SU-DHL-6 (cell line): ENCODE results near the gene C4B.
"Not testable (repeated sequence)": the region's sequence is repeated elsewhere in the genome, so short reads cannot be mapped to it uniquely, and the experiment has no call there.

ENCODE experiments used
- H2AFZ ChIP-seq: fragments of 200-600 bp; sonication (generic); 2 replicates; pipeline ENCODE4 v1.6.1; 2014; ENCODE audit warnings: low read depth, mild to moderate bottlenecking, moderate library complexity, mixed read lengths, antibody characterized with exemption, low read length; ENCODE audit not compliant: severe bottlenecking
- H3F3A ChIP-seq: fragments of 200-600 bp; shearing (Covaris generic); 2 replicates; pipeline ENCODE4 v1.6.0; 2016; ENCODE audit warnings: antibody characterized with exemption, mild to moderate bottlenecking; ENCODE audit not compliant: insufficient read depth
- H3K27ac ChIP-seq: fragments of 200-600 bp; sonication (generic); 2 replicates; pipeline ENCODE4 v1.5.1; 2016; ENCODE audit warnings: low read depth, mild to moderate bottlenecking, low read length, moderate library complexity, mixed read lengths
- H3K27me3 ChIP-seq: fragments of 200-600 bp; sonication (generic), shearing (Covaris generic); 2 replicates; pipeline ENCODE4 v1.6.0; 2014; ENCODE audit warnings: mild to moderate bottlenecking, low read length
- H3K36me3 ChIP-seq: fragments of 200-600 bp; sonication (generic); 2 replicates; pipeline ENCODE4 v1.6.1; 2014; ENCODE audit warnings: mild to moderate bottlenecking, low read length, mixed read lengths
- H3K4me2 ChIP-seq: fragments of 300-600, 200-600 bp; shearing (Covaris generic), sonication (generic); 2 replicates; pipeline ENCODE4 v1.6.0; 2014; ENCODE audit warnings: low read length, low read depth, mild to moderate bottlenecking; ENCODE audit not compliant: poor library complexity, severe bottlenecking
- H3K4me3 ChIP-seq: fragments of 200-600 bp; sonication (generic); 2 replicates; pipeline ENCODE4 v1.5.1; 2014; ENCODE audit warnings: antibody characterized with exemption, low read length, mild to moderate bottlenecking, mixed read lengths; ENCODE audit not compliant: insufficient read depth, poor library complexity, severe bottlenecking
- H3K79me2 ChIP-seq: fragments of 200-600 bp; sonication (generic); 2 replicates; pipeline ENCODE4 v1.6.1; 2014; ENCODE audit warnings: mild to moderate bottlenecking, low read length, moderate library complexity; ENCODE audit not compliant: insufficient read depth
- H3K9ac ChIP-seq: fragments of 200-600 bp; sonication (generic); 2 replicates; pipeline ENCODE4 v1.7.0; 2014; ENCODE audit warnings: mild to moderate bottlenecking, low read length
- H3K9me2 ChIP-seq: fragments of 200-600 bp; sonication (generic); replicated peaks from 2 replicates; pipeline ENCODE4 v1.6.1; 2014; ENCODE audit warnings: low read length; ENCODE audit not compliant: insufficient read depth
- H3K9me3 ChIP-seq: fragments of 200-600 bp; sonication (generic); 2 replicates; pipeline ENCODE4 v1.6.1; 2014; ENCODE audit warnings: low read length, mixed read lengths; ENCODE audit not compliant: insufficient read depth
- H4K20me1 ChIP-seq: fragments of 200-600 bp; sonication (generic); 2 replicates; pipeline ENCODE4 v1.6.1; 2014; ENCODE audit warnings: low read depth, mild to moderate bottlenecking, antibody characterized with exemption, low read length, moderate library complexity, mixed read lengths
- EZH2phosphoT487 ChIP-seq: fragments of 200-600 bp; sonication (generic), shearing (Covaris generic); conservative IDR thresholded peaks from 2 replicates; pipeline ENCODE4 v1.6.1; 2018; ENCODE audit warnings: mild to moderate bottlenecking, antibody characterized with exemption, low read length, moderate library complexity, mixed read lengths
- TF ChIP-seq, protein P1 (sequence below): fragments of 200-600 bp; sonication (generic); IDR thresholded peaks from one replicate; pipeline ENCODE4 v1.5.1; 2017; ENCODE audit warnings: antibody characterized with exemption, mild to moderate bottlenecking, low read length, moderate library complexity; ENCODE audit not compliant: insufficient read depth, poor library complexity, severe bottlenecking

The C4B gene

GRCh38 chr6:31971993-31972708 is 42.4 kb upstream of the C4B start, which contains the start of gene DXO:
TSS of gene DXO (minus strand) at chr6:31972138. CDS start at chr6:31971675, 463 bp downstream.
- no peaks in the 10 kb centered on the region for H4K20me1 ChIP-seq
- TF ChIP-seq, protein P1, sequence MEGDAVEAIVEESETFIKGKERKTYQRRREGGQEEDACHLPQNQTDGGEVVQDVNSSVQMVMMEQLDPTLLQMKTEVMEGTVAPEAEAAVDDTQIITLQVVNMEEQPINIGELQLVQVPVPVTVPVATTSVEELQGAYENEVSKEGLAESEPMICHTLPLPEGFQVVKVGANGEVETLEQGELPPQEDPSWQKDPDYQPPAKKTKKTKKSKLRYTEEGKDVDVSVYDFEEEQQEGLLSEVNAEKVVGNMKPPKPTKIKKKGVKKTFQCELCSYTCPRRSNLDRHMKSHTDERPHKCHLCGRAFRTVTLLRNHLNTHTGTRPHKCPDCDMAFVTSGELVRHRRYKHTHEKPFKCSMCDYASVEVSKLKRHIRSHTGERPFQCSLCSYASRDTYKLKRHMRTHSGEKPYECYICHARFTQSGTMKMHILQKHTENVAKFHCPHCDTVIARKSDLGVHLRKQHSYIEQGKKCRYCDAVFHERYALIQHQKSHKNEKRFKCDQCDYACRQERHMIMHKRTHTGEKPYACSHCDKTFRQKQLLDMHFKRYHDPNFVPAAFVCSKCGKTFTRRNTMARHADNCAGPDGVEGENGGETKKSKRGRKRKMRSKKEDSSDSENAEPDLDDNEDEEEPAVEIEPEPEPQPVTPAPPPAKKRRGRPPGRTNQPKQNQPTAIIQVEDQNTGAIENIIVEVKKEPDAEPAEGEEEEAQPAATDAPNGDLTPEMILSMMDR: no peak
- TF ChIP-seq EZH2phosphoT487: no peak
- peak within 1 kb of the TSS; percentile 74 for H2AFZ ChIP-seq
- H3K4me3 ChIP-seq: peak within 1 kb of the TSS; percentile 80
- peak within 1 kb of the TSS; percentile 79 for H3K27ac ChIP-seq
- no peaks in the 10 kb centered on the region for H3K27me3 ChIP-seq
- H3K4me2 ChIP-seq: peak within 1 kb of the TSS; percentile 79
- H3K9me2 ChIP-seq: no peaks in the 10 kb centered on the region
- H3K9me3 ChIP-seq: no peaks in the 10 kb centered on the region
- H3K79me2 ChIP-seq: peaks cover 18% of the 10 kb centered on the region
- H3K36me3 ChIP-seq: no peaks in the 10 kb centered on the region
- H3K9ac ChIP-seq: peak within 1 kb of the TSS; percentile 69
- H3F3A ChIP-seq: peaks cover 22% of the 10 kb centered on the region

GRCh38 chr6:31972709-31973350 is 41.8 kb upstream of the C4B start:
- peak overlapping the region; percentile 74 for H2AFZ ChIP-seq
- H3K4me3 ChIP-seq: peak overlapping the region; percentile 80
- no peaks in the 10 kb centered on the region for H3K9me2 ChIP-seq
- H3K27me3 ChIP-seq: no peaks in the 10 kb centered on the region
- no peaks in the 10 kb centered on the region for H4K20me1 ChIP-seq
- peak overlapping the region; percentile 79 for H3K27ac ChIP-seq
- no peaks in the 10 kb centered on the region for H3K36me3 ChIP-seq
- H3K9ac ChIP-seq: peak overlapping the region; percentile 69
- H3K9me3 ChIP-seq: no peaks in the 10 kb centered on the region
- H3K4me2 ChIP-seq: peak overlapping the region; percentile 79
- H3F3A ChIP-seq: peaks cover 22% of the 10 kb centered on the region
- peaks cover 18% of the 10 kb centered on the region for H3K79me2 ChIP-seq
- TF ChIP-seq, protein P1: no peak
- no peak for TF ChIP-seq EZH2phosphoT487

DNA sequence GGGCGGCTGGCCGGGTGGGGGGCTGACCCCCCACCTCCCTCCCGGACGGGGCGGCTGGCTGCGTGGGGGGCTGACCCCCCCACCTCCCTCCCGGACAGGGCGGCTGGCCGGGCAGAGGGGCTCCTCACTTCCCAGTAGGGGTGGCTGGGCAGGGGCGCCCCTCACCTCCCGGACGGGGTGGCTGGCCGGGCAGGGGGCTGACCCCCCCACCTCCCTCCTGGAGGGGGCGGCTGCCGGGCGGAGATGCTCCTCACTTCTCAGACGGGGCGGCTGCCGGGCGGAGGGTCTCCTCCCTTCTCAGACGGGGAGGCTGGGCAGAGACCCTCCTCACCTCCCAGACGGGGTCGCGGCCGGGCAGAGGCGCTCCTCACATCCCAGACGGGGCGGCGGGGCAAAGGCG is 38.5 kb upstream of the C4B start:
- Histone ChIP-seq H3F3A (peaks cover 20% of the 10 kb centered on the region), H3K79me2 (peaks cover 14% of the 10 kb centered on the region)
- not testable (repeated sequence) for H3K9ac ChIP-seq, H3K4me3 ChIP-seq, H3K9me3 ChIP-seq, H3K36me3 ChIP-seq, H3K27ac ChIP-seq, H4K20me1 ChIP-seq, H2AFZ ChIP-seq, H3K27me3 ChIP-seq, H3K4me2 ChIP-seq, H3K9me2 ChIP-seq

DNA sequence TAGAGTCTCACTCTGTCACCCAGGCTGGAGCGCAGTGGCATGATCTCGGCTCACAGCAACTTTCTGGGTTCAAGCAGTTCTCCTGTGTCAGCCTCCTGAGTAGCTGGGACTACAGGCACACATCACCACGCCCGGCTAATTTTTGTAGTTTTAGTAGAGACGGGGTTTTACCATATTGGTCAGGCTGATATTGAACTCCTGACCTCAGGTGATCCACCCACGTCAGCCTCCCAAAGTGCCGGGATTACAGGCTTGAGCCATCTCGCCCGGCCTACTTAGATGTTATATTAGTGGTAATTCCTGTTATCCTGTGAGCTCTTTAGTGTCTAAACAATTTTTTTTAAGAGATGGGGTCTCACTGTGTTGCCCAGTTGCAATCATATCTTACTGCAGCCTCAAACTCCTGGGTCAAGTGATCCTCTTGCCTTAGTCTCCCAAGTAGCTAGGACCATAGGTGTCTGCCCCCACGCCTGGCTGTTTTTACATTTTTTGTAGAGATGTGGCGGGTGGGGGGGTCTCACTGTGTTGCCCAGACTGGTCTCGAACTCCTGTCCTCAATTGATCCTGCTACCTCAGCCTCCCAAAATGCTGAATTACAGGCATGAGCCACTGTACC is 36.7 kb upstream of the C4B start:
- no peaks in the 10 kb centered on the region for H3K9me3 ChIP-seq
- no peak overlapping the region for H2AFZ ChIP-seq
- H3K27me3 ChIP-seq: no peaks in the 10 kb centered on the region
- H3F3A ChIP-seq: peaks cover 16% of the 10 kb centered on the region; the same call in 1 of the 2 replicates
- TF ChIP-seq EZH2phosphoT487: no peak
- TF ChIP-seq, protein P1: no peak
- no peak overlapping the region for H3K4me3 ChIP-seq
- peaks cover 2% of the 10 kb centered on the region for H3K79me2 ChIP-seq
- no peak overlapping the region for H3K9ac ChIP-seq
- H3K36me3 ChIP-seq: no peaks in the 10 kb centered on the region
- H3K9me2 ChIP-seq: no peaks in the 10 kb centered on the region
- no peak overlapping the region for H3K4me2 ChIP-seq
- no peak overlapping the region for H3K27ac ChIP-seq
- no peaks in the 10 kb centered on the region for H4K20me1 ChIP-seq
